Kidney (tissue), 14 donors: ENCODE measurements around the gene ADGRL3. TPM values are rescaled to one million over a fixed set of nuclear protein-coding genes. Genes with fewer than 3 reads are reported as not detected.
"Not testable (repeated sequence)": the region's sequence is repeated elsewhere in the genome, so short reads cannot be mapped to it uniquely, and the experiment has no call there.

Source experiments
- DNase-seq, 5 donors: peaks; one replicate each; pipeline ENCODE4 v3.0.0-alpha.2; 2013 to 2020
- FAIRE-seq: peaks from 2 replicates; lab custom pipeline; 2012; peaks lifted over from hg19 to GRCh38; lab: Jason Lieb, UNC
- H3K27ac ChIP-seq, 2 donors: one replicate each; pipeline ENCODE4 v1.7.0; 2013; ENCODE audit warnings: low read depth in 2 of 2, low read length in 2 of 2, inconsistent platforms in 1 of 2
- H3K27me3 ChIP-seq: one replicate; pipeline ENCODE4 v1.7.1; 2013; ENCODE audit warnings: low read length, inconsistent platforms; ENCODE audit not compliant: control insufficient read depth, insufficient read depth
- H3K36me3 ChIP-seq, 3 donors: one replicate each; pipeline versions ENCODE4 v1.7.0 to v1.7.1; 2013; ENCODE audit warnings: low read length in 3 of 3, control low read depth in 1 of 3, inconsistent platforms in 1 of 3; ENCODE audit not compliant: insufficient read depth in 3 of 3, control insufficient read depth in 2 of 3
- H3K4me1 ChIP-seq, 3 donors: one replicate each; pipeline versions ENCODE4 v1.7.0 to v1.7.1; 2013; ENCODE audit warnings: low read length in 3 of 3, inconsistent platforms in 1 of 3, low read depth in 1 of 3; ENCODE audit not compliant: control insufficient read depth in 2 of 3, insufficient read depth in 2 of 3
- H3K4me3 ChIP-seq, 3 donors: one replicate each; pipeline versions ENCODE4 v1.7.0 to v1.8.1; 2013; ENCODE audit warnings: low read length in 3 of 3, control low read depth in 1 of 3, inconsistent platforms in 1 of 3
- H3K9ac ChIP-seq, 3 donors: one replicate each; pipeline versions ENCODE4 v1.7.0 to v1.7.1; 2013; ENCODE audit warnings: low read length in 3 of 3, control low read depth in 1 of 3, inconsistent platforms in 1 of 3
- H3K9me3 ChIP-seq, 3 donors: one replicate each; pipeline versions ENCODE4 v1.7.0 to v1.7.1; 2013; ENCODE audit warnings: low read length in 3 of 3, control low read depth in 1 of 3, inconsistent platforms in 1 of 3; ENCODE audit not compliant: control insufficient read depth in 2 of 3, insufficient read depth in 1 of 3
- intact Hi-C: fragments of 100-400 bp; cut with DNase I; formaldehyde crosslinking; loops from one replicate; pipeline ENCODE4 v1.11.1; 2022
- polyA plus RNA-seq: library from polyadenylated mRNA; stranded (reverse); fragments of 350-450 nt; fragmentation: Illumina TruSeq; extraction: RNeasy Lipid Tissue Mini Kit (QIAGEN cat#74804); gene quantifications from one replicate; pipeline ENCODE4 v1.2.3, GENCODE V29; 2014; ENCODE audit warnings: low read depth, low replicate concordance; ENCODE audit not compliant: insufficient read depth
- total RNA-seq: library from RNA; stranded (reverse); fragmentation: NEBNext Ultra II Directional; extraction: Animal tissue kit (Norgen Biotek cat#: 25700); gene quantifications from one replicate; pipeline ENCODE4 v1.2.1, GENCODE V29; 2021
- TF ChIP-seq, protein P1 (sequence below): IDR thresholded peaks from 3 replicates; pipeline ENCODE4 v1.5.1; 2012; ENCODE audit warnings: mild to moderate bottlenecking, moderate library complexity, borderline replicate concordance; ENCODE audit not compliant: insufficient read depth; ENCODE audit errors: extremely low read depth
- donor health status: control.
- donor health status: control.
- donor health status: control.
- donor health status: control.
- donor health status: control.
- donor health status: DM: yes; HTN: yes; CAD: no.
- donor health status: Normal renal cell carcinoma (clear cell type).

The ADGRL3 gene
- total and polyA plus RNA-seq, 2 donors from 2014 or later, result 1.3 to 8.9 TPM

GRCh38 chr4:61741327-61742096 lies 541.4 kb downstream of the ADGRL3 start:
- Histone ChIP-seq H3K9ac (no peak overlapping the region), H3K36me3 (no peaks in the 10 kb centered on the region), H3K27me3 (no peaks in the 10 kb centered on the region), H3K27ac (no peak overlapping the region), H3K4me3 (no peak overlapping the region), H3K4me1 (no peaks in the 10 kb centered on the region), H3K9me3 (no peaks in the 10 kb centered on the region)
- DNase-seq (peak in 3 of 5 donors; percentile 17 to 84 (median 49)), FAIRE-seq (no peak)
- intact Hi-C loops, result no loop called here
- TF ChIP-seq, protein P1, sequence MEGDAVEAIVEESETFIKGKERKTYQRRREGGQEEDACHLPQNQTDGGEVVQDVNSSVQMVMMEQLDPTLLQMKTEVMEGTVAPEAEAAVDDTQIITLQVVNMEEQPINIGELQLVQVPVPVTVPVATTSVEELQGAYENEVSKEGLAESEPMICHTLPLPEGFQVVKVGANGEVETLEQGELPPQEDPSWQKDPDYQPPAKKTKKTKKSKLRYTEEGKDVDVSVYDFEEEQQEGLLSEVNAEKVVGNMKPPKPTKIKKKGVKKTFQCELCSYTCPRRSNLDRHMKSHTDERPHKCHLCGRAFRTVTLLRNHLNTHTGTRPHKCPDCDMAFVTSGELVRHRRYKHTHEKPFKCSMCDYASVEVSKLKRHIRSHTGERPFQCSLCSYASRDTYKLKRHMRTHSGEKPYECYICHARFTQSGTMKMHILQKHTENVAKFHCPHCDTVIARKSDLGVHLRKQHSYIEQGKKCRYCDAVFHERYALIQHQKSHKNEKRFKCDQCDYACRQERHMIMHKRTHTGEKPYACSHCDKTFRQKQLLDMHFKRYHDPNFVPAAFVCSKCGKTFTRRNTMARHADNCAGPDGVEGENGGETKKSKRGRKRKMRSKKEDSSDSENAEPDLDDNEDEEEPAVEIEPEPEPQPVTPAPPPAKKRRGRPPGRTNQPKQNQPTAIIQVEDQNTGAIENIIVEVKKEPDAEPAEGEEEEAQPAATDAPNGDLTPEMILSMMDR, result no peak

DNA sequence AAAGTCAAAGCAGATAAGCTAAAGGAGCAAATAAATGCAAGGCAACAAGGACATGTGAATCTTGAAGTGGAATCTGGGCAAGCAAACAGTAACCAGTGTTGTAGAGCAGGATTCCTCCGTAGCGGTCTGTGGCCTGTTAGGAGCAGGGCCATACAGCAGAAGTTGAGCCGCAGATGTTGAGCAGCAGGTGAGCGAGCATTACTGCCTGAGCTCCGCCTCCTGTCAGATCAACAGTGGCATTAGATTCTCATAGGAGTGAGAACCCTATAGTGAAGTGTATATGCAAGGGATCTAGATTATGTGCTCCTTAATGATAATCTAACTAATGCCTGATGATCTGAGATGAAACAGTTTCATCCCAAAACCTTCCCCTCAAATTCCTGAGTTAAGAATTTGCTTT lies 550.7 kb downstream of the ADGRL3 start:
- Histone ChIP-seq H3K9ac (no peak overlapping the region), H3K9me3 (no peaks in the 10 kb centered on the region), H3K4me1 (no peaks in the 10 kb centered on the region), H3K27me3 (no peaks in the 10 kb centered on the region), H3K36me3 (no peaks in the 10 kb centered on the region), H3K27ac (no peak overlapping the region), H3K4me3 (no peak overlapping the region)
- TF ChIP-seq, protein P1, result no peak
- FAIRE-seq (no peak), DNase-seq (no peak)
- intact Hi-C loops, result no loop called here

- TF ChIP-seq, protein P1, result no peak
- FAIRE-seq (no peak), DNase-seq (no peak)
- Histone ChIP-seq H3K9me3 (no peaks in the 10 kb centered on the region), H3K36me3 (no peaks in the 10 kb centered on the region), H3K9ac (no peak overlapping the region), H3K4me1 (no peaks in the 10 kb centered on the region), H3K4me3 (no peak overlapping the region), H3K27me3 (no peaks in the 10 kb centered on the region), H3K27ac (no peak overlapping the region)
- intact Hi-C loops, result no loop called here
Observed at GRCh38 chr4:61752617-61753016, 552.5 kb downstream of the ADGRL3 start.

GRCh38 chr4:61753739-61754138 lies 553.6 kb downstream of the ADGRL3 start:
- DNase-seq (no peak), FAIRE-seq (no peak)
- intact Hi-C loops, result no loop called here
- TF ChIP-seq, protein P1, result no peak
- Histone ChIP-seq H3K4me1 (no peaks in the 10 kb centered on the region), H3K36me3 (no peaks in the 10 kb centered on the region), H3K4me3 (no peak overlapping the region), H3K9me3 (no peaks in the 10 kb centered on the region), H3K27ac (no peak overlapping the region), H3K9ac (no peak overlapping the region), H3K27me3 (no peaks in the 10 kb centered on the region)

DNA sequence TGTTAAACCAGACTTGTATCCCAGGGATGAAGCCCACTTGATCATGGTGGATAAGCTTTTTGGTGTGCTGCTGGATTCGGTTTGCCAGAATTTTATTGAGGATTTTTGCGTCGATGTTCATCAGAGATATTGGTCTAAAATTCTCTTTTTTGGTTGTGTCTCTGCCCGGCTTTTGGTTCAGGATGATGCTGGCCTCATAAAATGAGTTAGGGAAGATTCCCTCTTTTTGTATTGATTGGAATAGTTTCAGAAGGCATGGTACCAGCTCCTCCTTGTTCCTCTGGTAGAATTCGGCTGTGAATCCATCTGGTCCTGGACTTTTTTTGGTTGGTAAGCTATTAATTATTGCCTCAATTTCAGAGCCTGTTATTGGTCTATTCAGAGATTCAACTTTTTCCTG lies 556.8 kb downstream of the ADGRL3 start:
- H3K27ac ChIP-seq, H3K9me3 ChIP-seq, H3K36me3 ChIP-seq, FAIRE-seq, H3K4me3 ChIP-seq, intact Hi-C loops, DNase-seq, H3K4me1 ChIP-seq, H3K9ac ChIP-seq, H3K27me3 ChIP-seq: not testable (repeated sequence)
